ENCODE results near the gene MFSD2A.
"Not testable (repeated sequence)": the region's sequence is repeated elsewhere in the genome, so short reads cannot be mapped to it uniquely, and the experiment has no call there.

The MFSD2A gene

DNA sequence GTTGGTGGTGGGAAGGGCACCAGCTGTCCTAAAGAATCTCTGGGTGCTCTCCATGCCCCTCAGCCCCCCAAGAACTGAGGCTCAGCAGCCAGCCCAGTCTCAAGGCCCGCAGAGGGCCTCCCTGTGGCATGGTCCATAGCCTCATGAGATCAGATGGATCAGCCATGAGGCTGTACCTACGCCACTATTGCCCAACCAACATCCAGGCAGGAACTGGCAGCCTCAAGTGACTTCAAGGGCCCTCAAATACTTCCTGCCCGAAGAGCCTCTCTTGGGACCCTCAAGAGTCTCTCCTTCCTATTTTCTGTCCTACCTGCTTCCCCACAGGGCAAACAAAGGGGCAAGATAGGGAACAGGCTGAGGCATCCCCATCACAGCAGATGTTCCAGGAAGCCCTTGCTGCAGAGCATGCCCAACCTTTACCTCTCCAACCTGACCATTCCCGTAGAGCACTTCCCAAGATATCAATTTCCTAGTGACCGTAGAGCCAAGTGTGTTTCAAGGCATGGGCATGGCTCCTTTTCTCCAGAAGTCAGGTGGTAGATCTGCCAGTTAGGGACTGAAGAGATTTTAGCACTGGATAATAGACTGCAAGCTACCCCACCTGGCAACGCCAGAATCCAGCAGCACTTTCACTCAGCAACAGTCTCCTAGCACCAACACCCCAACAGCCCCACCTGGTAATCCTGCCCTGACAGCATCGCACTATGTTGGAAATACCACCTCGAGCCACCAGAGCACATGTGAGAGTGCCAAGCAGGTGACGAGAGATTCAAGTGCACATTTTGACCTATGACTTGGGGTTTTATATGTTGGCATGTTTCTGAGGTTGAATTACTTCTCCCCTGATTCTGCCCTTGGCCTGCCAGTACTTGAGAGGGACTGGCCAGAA is 13.7 kb upstream of the MFSD2A start:
- DNase-seq, result no peak

DNA sequence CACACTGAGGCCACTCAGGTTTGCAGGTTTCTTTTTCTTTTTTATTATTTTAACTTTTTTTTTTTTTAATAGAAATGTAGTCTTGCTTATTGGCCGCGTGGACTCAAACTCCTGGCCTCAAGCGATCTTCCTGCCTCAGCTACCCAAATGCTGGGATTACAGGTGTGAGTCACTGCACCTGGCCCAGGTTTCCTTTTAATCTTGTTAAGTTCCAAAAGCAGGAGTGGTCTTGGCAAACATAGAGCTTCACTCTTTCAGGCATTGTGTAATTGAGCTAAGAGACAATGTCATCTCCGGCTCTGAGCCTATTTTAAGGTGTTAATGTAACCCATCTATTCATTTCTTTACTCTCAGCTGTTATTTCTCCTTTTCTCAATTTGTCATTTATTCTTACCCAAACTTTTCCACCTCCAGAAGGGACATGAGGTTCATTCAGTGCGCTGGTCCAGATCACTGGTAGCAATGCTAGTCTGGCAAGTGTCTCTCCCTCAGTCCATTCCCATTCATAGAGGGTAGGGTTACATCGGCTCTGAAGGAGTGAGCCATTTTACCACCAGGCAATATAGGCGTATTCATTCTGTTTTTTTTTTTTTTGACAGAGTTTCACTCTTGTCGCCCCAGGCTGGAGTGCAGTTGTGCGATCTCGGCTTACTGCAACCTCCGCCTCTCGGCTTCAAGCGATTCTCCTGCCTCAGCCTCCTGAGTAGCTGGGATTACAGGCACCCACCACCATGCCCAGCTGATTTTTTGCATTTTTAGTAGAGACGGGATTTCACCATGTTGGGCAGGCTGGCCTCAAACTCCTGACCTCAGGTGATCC is 11.3 kb upstream of the MFSD2A start:
- no peak for DNase-seq

DNA sequence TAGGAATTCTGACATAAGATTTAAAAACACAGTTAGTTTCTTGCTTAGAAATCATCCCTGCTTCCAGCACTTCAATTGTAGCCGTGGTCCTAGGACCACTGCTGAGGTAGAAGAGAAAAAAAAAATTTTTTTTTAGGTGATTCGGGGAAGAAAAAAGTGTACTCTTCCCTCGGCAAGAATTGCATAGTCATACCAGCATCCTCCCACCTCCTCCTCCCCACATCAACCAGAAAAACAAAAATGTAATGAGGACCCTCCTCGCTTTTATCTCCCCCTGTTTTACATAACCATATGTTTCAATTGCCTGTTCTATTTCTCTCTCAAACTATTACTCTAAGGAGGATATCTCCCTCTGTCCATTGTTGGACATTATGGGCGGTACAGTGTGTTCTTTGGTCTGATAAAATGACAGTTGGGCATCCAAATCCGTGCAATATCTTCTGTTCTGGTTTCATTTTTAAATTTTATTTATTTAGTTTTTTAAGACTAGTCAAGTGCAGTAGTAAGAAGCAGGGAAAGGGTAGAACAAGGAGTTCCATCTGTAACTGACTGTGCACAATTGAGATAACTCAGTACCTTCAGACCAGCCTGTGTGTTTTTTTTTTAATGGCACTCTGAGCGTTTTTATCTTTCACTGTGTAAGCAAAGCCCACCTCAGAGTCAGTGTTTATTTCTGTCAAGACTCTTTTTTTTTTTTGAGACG is 10.4 kb upstream of the MFSD2A start:
- DNase-seq, result no peak

DNA sequence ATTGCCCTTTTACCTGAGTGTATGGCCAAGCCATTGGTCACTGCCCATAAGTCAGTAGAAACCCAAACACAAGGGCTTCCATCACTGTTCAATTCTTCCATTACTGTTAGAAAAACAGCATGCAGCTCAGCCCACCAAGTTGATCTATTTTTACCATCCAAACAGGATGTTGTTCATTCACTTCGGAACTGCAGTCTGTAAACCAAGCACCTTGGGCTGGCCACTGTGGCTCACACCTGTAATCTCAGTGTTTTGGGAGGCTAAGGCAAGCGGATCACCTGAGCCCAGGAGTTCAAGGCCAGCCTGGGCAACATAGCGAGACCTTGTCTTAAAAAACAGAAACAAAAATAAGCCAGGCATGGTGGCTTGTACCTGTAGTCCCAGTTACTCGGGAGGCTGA is 8.7 kb upstream of the MFSD2A start:
- no peak for DNase-seq

DNA sequence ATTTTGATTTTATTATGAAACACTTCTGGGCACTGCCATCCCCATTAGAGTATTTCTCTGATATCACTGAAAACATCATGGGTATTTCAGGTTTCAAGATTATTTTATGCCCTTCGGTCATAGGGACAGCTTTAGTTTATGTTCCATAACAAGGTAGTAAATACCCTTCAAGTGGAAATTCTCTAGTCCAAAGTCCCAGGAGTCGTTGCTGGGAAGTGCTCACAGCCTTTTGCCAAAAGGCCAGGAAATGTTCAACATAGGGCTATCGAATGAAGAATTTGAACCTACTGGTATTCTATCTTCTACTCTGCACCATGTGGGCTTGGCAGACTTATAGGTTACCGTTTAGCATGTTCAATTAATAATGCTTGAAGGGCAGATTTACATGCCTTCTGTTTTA is 7.7 kb upstream of the MFSD2A start:
- no peak for DNase-seq

DNA sequence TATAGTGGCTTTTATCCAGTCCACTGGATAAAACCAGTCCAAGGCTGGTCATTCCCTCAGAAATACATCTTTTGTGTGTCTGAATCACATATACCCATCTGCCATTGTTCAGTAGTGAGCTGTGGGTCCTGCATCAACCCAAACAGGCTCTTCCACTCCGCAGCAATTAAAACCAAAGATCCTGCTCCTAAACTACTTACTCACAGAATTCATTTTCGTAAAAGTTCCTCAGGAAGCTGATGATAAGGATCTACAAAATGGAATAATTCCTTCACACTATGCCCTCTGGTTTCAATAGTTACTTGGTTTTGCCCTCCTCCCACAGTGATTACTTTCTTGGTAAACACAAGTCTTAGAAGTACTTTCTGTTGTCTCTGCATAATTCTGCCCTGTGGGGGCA is 5.1 kb upstream of the MFSD2A start:
- DNase-seq, result no peak

DNA sequence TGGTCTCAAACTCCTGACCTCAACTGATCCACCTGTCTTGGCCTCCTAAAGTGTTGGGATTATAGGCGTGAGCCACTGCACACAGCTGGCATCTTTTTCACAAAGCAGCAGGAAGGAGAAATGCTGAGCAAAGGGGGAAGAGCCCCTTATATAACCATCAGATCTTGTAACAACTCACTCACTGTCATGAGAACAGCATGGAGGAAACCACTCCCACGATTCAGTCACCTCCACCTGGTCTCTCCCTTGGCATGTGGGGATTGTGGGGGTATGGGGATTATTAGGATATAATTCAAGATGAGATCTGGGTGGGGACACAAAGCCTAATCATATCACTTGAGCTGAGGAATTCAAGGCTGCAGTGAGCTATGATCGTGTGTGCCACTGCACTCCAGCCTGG is 3.0 kb upstream of the MFSD2A start:
- no peak for DNase-seq

DNA sequence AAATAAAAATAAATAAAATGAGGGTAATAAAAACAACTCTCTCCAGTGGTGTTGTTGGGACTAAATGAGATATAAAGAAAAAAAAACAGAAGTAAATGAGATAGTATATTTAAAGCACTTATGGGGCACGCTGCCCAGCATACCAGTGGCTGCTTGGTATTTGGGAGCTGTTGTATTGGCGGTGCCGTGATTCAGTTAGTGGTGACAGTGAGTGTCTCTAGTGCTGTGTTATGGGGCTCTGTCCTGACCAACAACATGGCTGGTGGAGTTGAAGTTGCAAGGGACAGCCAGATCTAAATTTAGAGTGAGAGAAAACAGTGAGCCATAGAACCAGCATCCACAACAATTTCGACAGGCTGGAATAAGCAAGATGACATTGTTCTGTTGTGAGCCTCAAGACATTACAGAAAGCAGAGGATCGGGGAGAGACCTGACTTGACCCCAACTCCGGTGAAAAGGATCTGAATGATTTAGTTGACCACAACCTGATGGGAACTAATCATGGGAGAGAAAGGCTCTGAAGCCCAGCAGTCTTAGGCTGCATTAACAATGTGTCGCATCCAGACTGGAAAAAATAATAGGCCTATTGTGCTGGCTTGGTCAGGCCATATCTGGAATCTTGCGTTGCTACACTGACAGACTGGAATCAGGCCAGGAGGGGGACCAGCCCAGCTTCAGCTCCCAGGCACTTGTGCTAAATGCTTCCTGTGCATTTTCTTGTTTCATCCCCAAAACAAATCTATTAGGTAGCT is 2.4 kb upstream of the MFSD2A start:
- no peak for DNase-seq

DNA sequence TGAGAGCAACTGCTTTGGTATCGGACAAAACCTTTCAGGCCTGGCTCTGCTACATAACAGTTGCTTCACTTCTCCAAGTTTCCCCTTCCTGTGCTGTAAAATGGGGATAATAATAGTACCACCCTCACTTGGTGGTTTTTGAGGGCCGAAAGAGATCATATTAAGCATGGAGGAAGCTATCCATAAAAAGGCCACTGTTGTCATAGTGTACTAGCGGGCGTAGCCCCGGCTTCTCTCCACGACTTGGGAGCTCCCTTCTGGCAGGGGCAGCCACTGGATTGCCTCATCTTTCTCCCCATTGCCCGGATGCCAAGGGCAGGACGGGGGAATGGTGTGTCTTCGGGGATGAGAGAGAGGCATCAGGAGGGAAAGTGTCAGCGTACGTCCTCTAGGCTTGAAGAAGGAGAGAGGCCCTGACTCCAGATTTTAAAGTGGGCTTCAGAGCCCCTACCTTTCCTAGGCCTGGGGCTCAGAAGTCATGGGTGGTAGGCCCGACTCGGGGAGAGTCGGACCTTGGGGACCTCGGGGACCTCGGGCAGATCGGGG is 548 bp upstream of the MFSD2A start:
- DNase-seq, result no peak

DNA sequence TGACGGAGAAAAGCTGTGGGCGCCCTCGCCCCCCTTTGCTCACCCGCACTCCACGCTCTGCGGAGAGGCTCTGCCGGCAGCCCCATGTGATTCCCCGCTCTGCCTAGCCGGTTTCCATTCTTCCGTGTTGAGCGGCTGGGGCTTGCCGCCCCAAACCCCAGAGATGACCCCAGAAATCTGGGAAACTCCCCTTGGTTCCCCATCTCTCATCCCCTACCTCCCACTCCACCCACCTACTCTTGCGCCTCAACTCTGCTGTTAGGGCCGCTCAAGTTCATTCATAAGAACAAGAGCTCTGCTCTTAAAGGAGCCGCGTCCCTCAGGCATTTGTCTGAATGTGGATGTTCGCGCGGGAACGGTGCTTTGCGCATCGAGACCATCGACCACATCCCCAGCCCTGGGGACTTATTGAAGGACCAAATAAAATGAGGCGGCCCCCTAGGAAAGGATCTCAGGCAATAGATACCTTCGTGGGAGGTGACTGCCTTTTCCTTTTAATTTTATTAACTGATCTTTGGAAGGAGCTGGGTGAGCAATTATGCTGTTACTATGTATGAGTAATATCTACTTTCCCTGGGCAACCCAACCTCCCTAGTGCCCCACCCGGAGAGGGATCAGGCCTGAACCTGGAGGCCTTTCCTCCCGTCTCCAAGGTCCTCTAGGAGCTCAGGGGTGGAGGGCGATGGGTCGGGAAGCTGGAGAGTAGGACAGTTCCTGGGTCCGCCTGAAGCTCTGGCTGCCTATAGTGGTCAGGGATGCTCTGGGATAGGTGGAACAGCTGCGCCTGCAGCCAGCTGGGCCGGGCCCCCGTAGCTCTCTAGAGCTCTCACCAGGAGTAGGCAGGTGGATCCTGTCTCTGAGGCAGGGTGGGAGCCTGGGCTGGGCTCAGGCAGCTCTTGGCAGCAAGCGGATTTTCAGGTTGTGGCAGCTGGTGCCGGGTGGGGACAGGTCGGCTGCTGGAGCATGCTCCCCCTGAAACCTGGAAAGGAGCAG is 898 bp downstream of the MFSD2A start:
- peak; percentile 99 for DNase-seq

DNA sequence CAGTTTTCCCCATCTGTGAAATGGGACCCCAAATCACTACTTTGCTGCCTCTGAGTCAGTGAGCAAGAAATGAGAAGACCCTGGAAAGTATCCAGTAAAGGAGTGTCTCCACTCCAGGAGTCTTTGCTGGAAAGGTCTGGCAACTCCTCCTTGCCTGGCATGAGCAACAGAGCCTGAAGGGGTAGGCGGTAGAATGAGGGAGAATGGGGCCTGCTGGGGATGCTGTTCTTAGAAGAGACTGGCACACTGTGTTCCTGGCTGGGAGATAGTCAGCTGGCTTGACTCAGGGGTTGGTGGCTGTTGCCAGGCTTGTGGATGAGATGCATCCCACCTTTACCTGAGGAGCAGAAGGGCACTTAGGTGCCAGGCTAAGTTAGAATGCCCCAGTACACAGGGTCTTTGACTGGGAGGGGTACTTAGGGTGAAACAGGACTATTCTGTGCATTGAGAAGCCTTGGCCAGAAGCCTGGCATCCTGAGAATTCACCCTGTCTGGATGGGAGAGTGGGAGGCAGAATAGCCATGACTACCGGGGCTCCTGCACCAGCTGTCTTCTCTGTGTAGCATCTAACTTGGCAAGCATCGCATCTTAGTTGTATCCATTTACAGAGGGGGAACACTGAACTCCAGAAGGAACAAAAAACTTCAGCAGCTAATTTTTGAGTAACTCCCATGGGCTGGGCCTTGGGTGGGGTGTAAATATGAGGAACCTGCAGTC is 2.5 kb downstream of the MFSD2A start:
- DNase-seq, result no peak

DNA sequence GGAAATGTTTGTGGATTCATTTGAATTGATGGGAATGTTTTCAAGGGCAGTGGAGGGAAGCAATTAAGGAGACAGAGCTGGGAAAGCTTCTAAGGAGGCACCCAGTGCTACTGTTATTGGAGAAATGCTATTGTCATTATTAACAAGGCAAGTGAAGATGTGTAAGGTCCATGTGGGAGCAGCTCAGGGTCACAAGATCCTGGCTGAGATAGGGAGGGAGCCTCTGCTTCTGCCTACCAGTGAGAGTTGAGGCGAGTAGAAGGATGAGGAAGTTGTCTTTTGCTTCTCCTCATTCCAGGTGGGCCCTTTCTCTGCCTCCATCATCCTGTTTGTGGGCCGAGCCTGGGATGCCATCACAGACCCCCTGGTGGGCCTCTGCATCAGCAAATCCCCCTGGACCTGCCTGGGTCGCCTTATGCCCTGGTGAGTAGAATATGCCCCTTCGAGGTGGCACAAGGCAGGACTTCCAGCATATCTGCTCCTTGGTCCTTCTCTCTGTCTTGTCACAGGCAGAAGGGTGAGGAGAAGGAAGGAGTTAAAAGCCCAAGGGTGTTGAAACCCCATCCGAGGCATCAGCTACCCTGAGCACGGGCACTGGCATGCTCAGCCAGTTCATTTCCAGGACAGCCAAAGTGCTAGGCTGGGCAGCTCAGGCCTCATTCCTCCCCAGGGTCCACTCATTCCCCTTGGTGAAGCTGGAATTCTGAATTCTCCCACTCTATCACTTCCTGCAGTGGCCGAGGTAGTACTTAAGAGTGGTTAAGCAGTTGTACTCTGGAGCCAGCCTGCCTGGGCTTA is 3.7 kb downstream of the MFSD2A start:
- DNase-seq, result no peak

DNA sequence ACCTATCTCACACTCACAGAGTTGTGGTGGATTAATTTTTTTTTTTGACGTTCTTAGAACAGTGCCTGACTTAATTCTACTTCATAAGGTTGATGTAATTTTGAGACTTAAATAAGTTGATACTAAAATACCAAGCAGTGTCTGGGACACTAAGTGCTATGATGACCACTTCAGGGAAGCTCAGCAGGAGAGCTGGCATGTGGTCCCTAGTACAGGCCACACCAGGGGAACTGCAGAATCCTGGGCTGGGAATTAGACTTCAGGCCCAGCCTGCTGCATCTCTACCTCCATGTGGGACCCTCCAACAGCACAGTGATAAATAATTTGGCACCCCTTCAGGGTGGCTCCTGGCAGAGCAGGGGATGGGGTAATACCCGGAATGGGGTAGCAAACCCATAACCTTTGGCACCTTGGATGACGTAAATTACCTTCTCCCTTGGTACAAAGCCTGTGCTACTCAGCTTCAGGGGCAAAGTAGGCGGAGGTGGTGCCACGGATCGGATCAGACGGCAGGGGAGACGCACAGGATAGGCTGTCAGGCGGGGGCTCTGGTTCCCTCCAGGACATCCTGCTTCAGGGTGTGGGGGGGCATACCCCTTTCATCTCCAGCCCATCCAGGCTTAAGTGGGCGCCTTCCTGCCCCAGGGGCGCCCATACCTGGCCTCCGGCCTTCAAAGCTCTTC is 4.8 kb downstream of the MFSD2A start:
- DNase-seq, result no peak

DNA sequence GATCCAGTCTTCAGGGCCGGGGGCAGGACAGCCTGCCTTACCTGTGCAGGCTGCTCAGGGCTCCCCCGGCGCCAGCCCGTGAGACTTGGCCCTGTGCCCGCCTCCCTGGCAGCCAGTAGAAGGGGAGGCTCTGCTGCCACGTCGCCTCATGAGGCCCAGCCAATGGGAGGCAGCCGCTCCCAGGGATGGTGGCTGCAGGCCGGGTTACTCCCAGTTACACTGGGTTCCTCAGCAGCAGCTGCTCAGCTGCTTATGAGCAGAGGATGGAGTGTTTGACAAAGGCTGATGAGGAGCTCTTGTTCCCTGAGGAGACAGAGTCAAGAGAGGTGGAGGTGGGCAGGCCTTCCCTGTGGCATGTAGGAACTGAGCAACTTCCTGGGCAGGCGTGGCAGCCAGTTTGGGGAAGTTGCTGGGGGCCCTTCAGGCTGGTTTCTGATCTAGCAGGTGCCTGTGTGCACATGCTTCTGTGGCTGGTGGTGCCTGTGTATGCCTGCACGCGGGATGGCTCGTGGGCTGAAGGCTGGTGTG is 5.5 kb downstream of the MFSD2A start:
- no peak for DNase-seq

DNA sequence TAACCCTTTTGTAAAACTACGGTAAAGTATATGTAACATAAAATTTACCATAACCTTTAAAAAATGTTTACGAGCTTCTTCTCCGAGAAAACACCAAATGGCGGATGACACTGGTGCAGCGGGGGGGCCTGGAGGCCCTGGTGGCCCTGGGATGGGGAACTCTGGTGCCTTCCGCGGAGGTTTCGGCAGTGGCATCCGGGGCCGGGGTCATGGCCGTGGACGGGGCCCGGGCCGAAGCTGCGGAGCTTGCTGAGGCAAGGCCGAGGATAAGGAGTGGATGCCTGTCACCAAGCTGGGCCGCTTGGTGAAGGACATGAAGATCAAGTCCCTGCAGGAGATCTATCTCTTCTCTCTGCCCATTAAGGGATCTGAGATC is 7.5 kb downstream of the MFSD2A start:
- no peak for DNase-seq

DNA sequence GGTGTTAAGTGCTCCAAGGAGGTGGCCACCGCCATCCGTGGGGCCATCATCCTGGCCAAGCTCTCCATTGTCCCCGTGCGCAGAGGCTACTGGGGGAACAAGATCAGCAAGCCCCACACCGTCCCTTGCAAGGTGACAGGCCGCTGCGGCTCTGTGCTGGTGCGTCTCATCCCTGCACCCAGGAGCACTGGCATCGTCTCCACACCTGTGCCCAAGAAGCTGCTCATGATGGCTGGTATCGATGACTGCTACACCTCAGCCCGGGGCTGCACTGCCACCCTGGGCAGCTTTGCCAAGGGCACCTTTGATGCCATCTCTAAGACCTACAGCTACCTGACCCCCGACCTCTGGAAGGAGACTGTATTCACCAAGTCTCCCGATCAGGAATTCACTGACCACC is 8.0 kb downstream of the MFSD2A start:
- not testable (repeated sequence) for DNase-seq

DNA sequence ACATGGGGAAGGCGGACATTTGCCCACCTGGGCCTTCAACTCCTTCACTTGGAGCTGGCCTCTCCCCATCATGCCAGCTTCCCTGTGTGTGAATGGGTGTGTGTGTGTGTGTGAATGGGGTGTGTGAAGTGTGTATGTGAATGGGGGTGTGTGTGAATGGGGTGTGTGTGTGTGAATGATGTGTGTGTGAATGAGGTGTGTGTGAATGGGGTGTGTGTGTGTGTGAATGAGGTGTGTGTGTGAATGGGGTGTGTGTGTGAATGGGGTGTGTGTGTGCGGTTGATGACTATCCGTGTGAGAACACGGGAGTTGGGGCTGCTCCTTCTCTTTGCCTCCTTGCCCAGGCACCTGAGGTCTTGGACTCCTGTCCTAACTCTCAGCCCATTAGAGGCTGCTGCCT is 9.6 kb downstream of the MFSD2A start:
- DNase-seq, result no peak

DNA sequence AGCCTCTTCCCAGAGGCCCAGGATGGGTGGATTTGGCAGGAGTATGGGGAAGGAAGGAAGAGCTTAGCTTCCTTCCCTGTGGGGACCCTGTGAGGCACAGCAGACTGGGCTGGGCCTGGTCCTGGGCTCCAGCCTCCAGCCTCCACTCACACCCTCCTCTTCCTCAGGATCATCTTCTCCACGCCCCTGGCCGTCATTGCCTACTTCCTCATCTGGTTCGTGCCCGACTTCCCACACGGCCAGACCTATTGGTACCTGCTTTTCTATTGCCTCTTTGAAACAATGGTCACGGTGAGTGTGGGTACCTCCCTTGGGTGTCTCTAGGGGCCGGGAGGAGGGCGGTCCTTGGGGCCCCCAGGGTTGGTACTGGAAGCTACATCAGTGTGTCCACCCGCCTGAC is 10.1 kb downstream of the MFSD2A start:
- no peak for DNase-seq

DNA sequence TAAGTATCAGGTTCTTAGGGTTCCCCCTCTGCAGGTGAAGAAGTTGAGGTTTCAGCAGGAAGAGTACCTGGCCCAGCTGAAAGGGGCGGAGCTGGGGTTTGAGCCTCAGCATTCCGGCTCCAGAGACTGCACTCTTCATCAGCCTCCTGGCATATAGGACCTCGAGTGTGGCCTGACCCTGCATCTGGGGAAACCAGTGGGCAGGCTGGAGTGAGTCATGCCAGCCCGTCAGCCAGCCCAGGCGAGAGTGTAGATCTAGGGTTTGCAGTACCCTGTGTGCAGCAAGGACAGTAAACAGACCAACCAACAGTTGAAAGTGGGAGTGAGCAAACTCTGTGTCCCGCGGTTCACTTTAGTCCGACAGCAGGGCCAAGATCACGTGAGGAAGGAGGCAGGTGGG is 14.1 kb downstream of the MFSD2A start:
- DNase-seq, result no peak

Data from NCI-H748 treated with DMSO at 0.1 percent for 48 hours (cell line).